IgD-negative memory B cell (primary cell): ENCODE measurements around the gene FGF12. TPM values are rescaled to one million over a fixed set of nuclear protein-coding genes. Genes with fewer than 3 reads are reported as not detected.

Source experiments
- H3K27ac Mint-ChIP-seq, 3 donors: one replicate each; pipeline ENCODE4 v1.8.0; 2020 to 2022; ENCODE audit warnings: mild to moderate bottlenecking in 3 of 3, mixed read lengths in 3 of 3, moderate library complexity in 1 of 3
- H3K27me3 Mint-ChIP-seq: one replicate; pipeline ENCODE4 v1.8.0; 2021; ENCODE audit warnings: mixed read lengths
- H3K36me3 Mint-ChIP-seq: one replicate; pipeline ENCODE4 v1.8.0; 2020; ENCODE audit warnings: mild to moderate bottlenecking, mixed read lengths
- H3K4me1 Mint-ChIP-seq, 3 donors: one replicate each; pipeline ENCODE4 v1.8.0; 2020 to 2022; ENCODE audit warnings: mixed read lengths in 3 of 3, mild to moderate bottlenecking in 1 of 3
- H3K4me3 Mint-ChIP-seq, 4 donors: one replicate each; pipeline ENCODE4 v1.8.0; 2020 to 2022; ENCODE audit warnings: mild to moderate bottlenecking in 4 of 4, mixed read lengths in 4 of 4, moderate library complexity in 3 of 4
- H3K9me3 Mint-ChIP-seq, 3 donors: one replicate each; pipeline ENCODE4 v1.8.0; 2020 to 2021; ENCODE audit warnings: mixed read lengths in 3 of 3, mild to moderate bottlenecking in 1 of 3
- polyA plus RNA-seq: library from polyadenylated mRNA; unstranded; fragments of 300-500 nt; fragmentation: Illumina TruSeq; gene quantifications from one replicate; pipeline ENCODE4 v1.2.3, GENCODE V29; 2021

The FGF12 gene
- polyA plus RNA-seq, 1 donor from 2014 or later = 0.38 TPM

GRCh38 chr3:192366916-192367315 is 360.4 kb downstream of the FGF12 start:
- H3K9me3 Mint-ChIP-seq = no peaks in the 10 kb centered on the region
- H3K4me1 Mint-ChIP-seq = no peaks in the 10 kb centered on the region
- no peak overlapping the region for H3K27ac Mint-ChIP-seq
- no peaks in the 10 kb centered on the region for H3K27me3 Mint-ChIP-seq
- H3K36me3 Mint-ChIP-seq = peaks cover 2% of the 10 kb centered on the region
- no peak overlapping the region for H3K4me3 Mint-ChIP-seq

GRCh38 chr3:192365571-192365970 is 361.8 kb downstream of the FGF12 start:
- Mint-ChIP-seq H3K27ac (peak overlapping the region in 1 of 3 donors; percentile 42), H3K27me3 (no peaks in the 10 kb centered on the region), H3K4me1 (no peaks in the 10 kb centered on the region), H3K9me3 (no peaks in the 10 kb centered on the region), H3K4me3 (no peak overlapping the region), H3K36me3 (peaks cover 2% of the 10 kb centered on the region)

- Mint-ChIP-seq H3K36me3 (peaks cover 2% of the 10 kb centered on the region), H3K9me3 (no peaks in the 10 kb centered on the region), H3K4me1 (no peaks in the 10 kb centered on the region), H3K4me3 (no peak overlapping the region), H3K27ac (no peak overlapping the region), H3K27me3 (peaks cover 3% of the 10 kb centered on the region)
These were observed 363.0 kb downstream of the FGF12 start for GRCh38 chr3:192364316-192364715.

- H3K27ac Mint-ChIP-seq = no peak overlapping the region
- H3K4me3 Mint-ChIP-seq = no peak overlapping the region
- no peaks in the 10 kb centered on the region for H3K36me3 Mint-ChIP-seq
- no peaks in the 10 kb centered on the region for H3K4me1 Mint-ChIP-seq
- H3K9me3 Mint-ChIP-seq = no peaks in the 10 kb centered on the region
- peaks cover 4% of the 10 kb centered on the region for H3K27me3 Mint-ChIP-seq
These were observed 372.7 kb downstream of the FGF12 start for GRCh38 chr3:192354687-192355086.

GRCh38 chr3:192352142-192352541 is 375.2 kb downstream of the FGF12 start:
- no peaks in the 10 kb centered on the region for H3K9me3 Mint-ChIP-seq
- H3K27me3 Mint-ChIP-seq = no peaks in the 10 kb centered on the region
- no peak overlapping the region for H3K27ac Mint-ChIP-seq
- no peaks in the 10 kb centered on the region for H3K36me3 Mint-ChIP-seq
- no peaks in the 10 kb centered on the region for H3K4me1 Mint-ChIP-seq
- H3K4me3 Mint-ChIP-seq = no peak overlapping the region

- Mint-ChIP-seq H3K27me3 (no peaks in the 10 kb centered on the region), H3K4me1 (no peaks in the 10 kb centered on the region)
These were observed 375.9 kb downstream of the FGF12 start for GRCh38 chr3:192351441-192351840.

GRCh38 chr3:192340031-192340430 is 387.3 kb downstream of the FGF12 start:
- no peak overlapping the region for H3K27ac Mint-ChIP-seq
- H3K9me3 Mint-ChIP-seq = peaks cover 0 to 4% (median 0%) of the 10 kb centered on the region in 3 donors
- H3K4me3 Mint-ChIP-seq = no peak overlapping the region
- H3K27me3 Mint-ChIP-seq = peaks cover 3% of the 10 kb centered on the region
- H3K4me1 Mint-ChIP-seq = no peaks in the 10 kb centered on the region
- peaks cover 1% of the 10 kb centered on the region for H3K36me3 Mint-ChIP-seq

More at GRCh38 chr3:192351441-192351840, 375.9 kb downstream of the FGF12 start:
- H3K27ac Mint-ChIP-seq = no peak overlapping the region
- no peaks in the 10 kb centered on the region for H3K36me3 Mint-ChIP-seq
- no peaks in the 10 kb centered on the region for H3K9me3 Mint-ChIP-seq
- no peak overlapping the region for H3K4me3 Mint-ChIP-seq

GRCh38 chr3:192339214-192339613 is 388.1 kb downstream of the FGF12 start:
- peaks cover 3% of the 10 kb centered on the region for H3K27me3 Mint-ChIP-seq
- H3K9me3 Mint-ChIP-seq = peaks cover 0 to 4% (median 0%) of the 10 kb centered on the region in 3 donors
- H3K4me3 Mint-ChIP-seq = no peak overlapping the region
- H3K36me3 Mint-ChIP-seq = peaks cover 1% of the 10 kb centered on the region
- H3K4me1 Mint-ChIP-seq = no peaks in the 10 kb centered on the region
- no peak overlapping the region for H3K27ac Mint-ChIP-seq

GRCh38 chr3:192336286-192336685 is 391.1 kb downstream of the FGF12 start:
- H3K27ac Mint-ChIP-seq = no peak overlapping the region
- peaks cover 8 to 15% (median 13%) of the 10 kb centered on the region in 3 donors for H3K4me1 Mint-ChIP-seq
- H3K4me3 Mint-ChIP-seq = no peak overlapping the region
- H3K9me3 Mint-ChIP-seq = peaks cover 0 to 4% (median 0%) of the 10 kb centered on the region in 3 donors
- H3K36me3 Mint-ChIP-seq = peaks cover 1% of the 10 kb centered on the region
- peaks cover 5% of the 10 kb centered on the region for H3K27me3 Mint-ChIP-seq

GRCh38 chr3:192332386-192333291 is 394.7 kb downstream of the FGF12 start:
- Mint-ChIP-seq H3K9me3 (peaks cover 0 to 4% (median 0%) of the 10 kb centered on the region in 3 donors), H3K27ac (no peak overlapping the region), H3K27me3 (peaks cover 2% of the 10 kb centered on the region), H3K4me3 (peak overlapping the region in 2 of 4 donors; percentile 13 to 30), H3K4me1 (peaks cover 8 to 20% (median 16%) of the 10 kb centered on the region in 3 donors), H3K36me3 (no peaks in the 10 kb centered on the region)

- Mint-ChIP-seq H3K27me3 (peaks cover 2% of the 10 kb centered on the region), H3K4me1 (peaks cover 8 to 20% (median 16%) of the 10 kb centered on the region in 3 donors), H3K27ac (no peak overlapping the region), H3K9me3 (no peaks in the 10 kb centered on the region), H3K36me3 (no peaks in the 10 kb centered on the region), H3K4me3 (peak overlapping the region in 3 of 4 donors; percentile 67 to 87 (median 69))
These were observed 395.5 kb downstream of the FGF12 start for GRCh38 chr3:192331749-192332385.

- Mint-ChIP-seq H3K27me3 (peaks cover 4% of the 10 kb centered on the region), H3K4me1 (peaks cover 0 to 9% (median 5%) of the 10 kb centered on the region in 3 donors), H3K36me3 (no peaks in the 10 kb centered on the region), H3K27ac (no peak overlapping the region), H3K9me3 (no peaks in the 10 kb centered on the region), H3K4me3 (no peak overlapping the region)
These were observed 400.7 kb downstream of the FGF12 start for GRCh38 chr3:192326656-192327055.

GRCh38 chr3:192317564-192317963 is 409.8 kb downstream of the FGF12 start:
- no peaks in the 10 kb centered on the region for H3K36me3 Mint-ChIP-seq
- no peak overlapping the region for H3K27ac Mint-ChIP-seq
- H3K4me1 Mint-ChIP-seq = no peaks in the 10 kb centered on the region
- no peak overlapping the region for H3K4me3 Mint-ChIP-seq
- H3K27me3 Mint-ChIP-seq = peaks cover 2% of the 10 kb centered on the region
- H3K9me3 Mint-ChIP-seq = no peaks in the 10 kb centered on the region

- Mint-ChIP-seq H3K27me3 (no peaks in the 10 kb centered on the region), H3K4me3 (no peak overlapping the region), H3K4me1 (no peaks in the 10 kb centered on the region), H3K9me3 (no peaks in the 10 kb centered on the region), H3K36me3 (no peaks in the 10 kb centered on the region), H3K27ac (no peak overlapping the region)
These were observed 413.7 kb downstream of the FGF12 start for GRCh38 chr3:192313605-192314004.

GRCh38 chr3:192307631-192308030 is 419.7 kb downstream of the FGF12 start:
- H3K27me3 Mint-ChIP-seq = no peaks in the 10 kb centered on the region
- no peaks in the 10 kb centered on the region for H3K9me3 Mint-ChIP-seq
- no peaks in the 10 kb centered on the region for H3K36me3 Mint-ChIP-seq
- H3K4me3 Mint-ChIP-seq = no peak overlapping the region
- no peak overlapping the region for H3K27ac Mint-ChIP-seq
- no peaks in the 10 kb centered on the region for H3K4me1 Mint-ChIP-seq
